Neural cell (in vitro differentiated cells): ENCODE measurements around the gene TANGO6. TPM values are rescaled to one million over a fixed set of nuclear protein-coding genes. Genes with fewer than 3 reads are reported as not detected.

Source experiments
- H2AFZ ChIP-seq: fragments of 200-600, 300-800 bp; sonication (generic), shearing (Covaris generic); 2 replicates; pipeline ENCODE4 v1.6.0; 2014; ENCODE audit warnings: low read depth, mild to moderate bottlenecking, antibody characterized with exemption, low read length, moderate library complexity
- H3F3A ChIP-seq: fragments of 200-600 bp; shearing (Covaris generic); 2 replicates; pipeline ENCODE4 v1.6.1; 2016; ENCODE audit warnings: mild to moderate bottlenecking, moderate library complexity, mixed read lengths, antibody characterized with exemption, low read length; ENCODE audit not compliant: insufficient read depth, poor library complexity, severe bottlenecking
- H3K27ac ChIP-seq: fragments of 200-600, 300-800 bp; sonication (generic), shearing (Covaris generic); 2 replicates; pipeline ENCODE4 v1.5.1; 2014; ENCODE audit warnings: mild to moderate bottlenecking, low read length, moderate library complexity
- H3K27me3 ChIP-seq: fragments of 300-800, 200-600 bp; sonication (generic), shearing (Covaris generic); 2 replicates; pipeline ENCODE4 v1.6.0; 2014; ENCODE audit warnings: mild to moderate bottlenecking, low read depth, low read length, moderate library complexity; ENCODE audit not compliant: insufficient read depth
- H3K36me3 ChIP-seq: fragments of 300-800, 200-600 bp; sonication (generic), shearing (Covaris generic); 2 replicates; pipeline ENCODE4 v1.5.1; 2014; ENCODE audit warnings: mild to moderate bottlenecking, antibody characterized with exemption, low read length, moderate library complexity; ENCODE audit not compliant: insufficient read depth
- H3K4me2 ChIP-seq: fragments of 300-800, 200-600 bp; sonication (generic), shearing (Covaris generic); 2 replicates; pipeline ENCODE4 v1.6.0; 2014; ENCODE audit warnings: mild to moderate bottlenecking, low read length
- H3K4me3 ChIP-seq: fragments of 300-800, 200-600 bp; sonication (generic), shearing (Covaris generic); 2 replicates; pipeline ENCODE4 v1.5.1; 2014; ENCODE audit warnings: mild to moderate bottlenecking, low read length, moderate library complexity
- H3K79me2 ChIP-seq: fragments of 200-600 bp; shearing (Covaris generic); replicated peaks from 2 replicates; pipeline ENCODE4 v1.6.0; 2014; ENCODE audit warnings: mild to moderate bottlenecking, low read length, moderate library complexity; ENCODE audit not compliant: insufficient read depth
- H3K9ac ChIP-seq: fragments of 300-800, 200-600 bp; sonication (generic), shearing (Covaris generic); 2 replicates; pipeline ENCODE4 v1.6.1; 2016; ENCODE audit warnings: mild to moderate bottlenecking, low read length, mixed read lengths
- H3K9me2 ChIP-seq: fragments of 200-600 bp; shearing (Covaris generic); 2 replicates; pipeline ENCODE4 v1.6.1; 2016; ENCODE audit warnings: mild to moderate bottlenecking, low read length, mixed read lengths; ENCODE audit not compliant: insufficient read depth
- H3K9me3 ChIP-seq: fragments of 200-600, 300-800 bp; sonication (generic), shearing (Covaris generic); 2 replicates; pipeline ENCODE4 v1.6.1; 2016; ENCODE audit warnings: mild to moderate bottlenecking, mixed run types, low read length, moderate library complexity, mixed read lengths
- H4K20me1 ChIP-seq: fragments of 200-600 bp; shearing (Covaris generic); 2 replicates; pipeline ENCODE4 v1.6.1; 2016; ENCODE audit warnings: mild to moderate bottlenecking, mixed run types; ENCODE audit not compliant: insufficient read depth
- CTCF ChIP-seq: fragments of 450-650 bp; IDR thresholded peaks from 2 replicates; pipeline ENCODE4 v1.5.1; 2014; ENCODE audit warnings: antibody characterized with exemption, mild to moderate bottlenecking, moderate library complexity; ENCODE audit not compliant: poor library complexity, severe bottlenecking
- EP300 ChIP-seq: fragments of 450-650 bp; conservative IDR thresholded peaks from 2 replicates; pipeline ENCODE4 v1.6.1; 2014; ENCODE audit warnings: antibody characterized with exemption, mild to moderate bottlenecking, moderate library complexity; ENCODE audit not compliant: poor library complexity, severe bottlenecking
- EZH2 ChIP-seq: fragments of 200-600, 300-800 bp; shearing (Covaris generic), sonication (generic); IDR thresholded peaks from 2 replicates; pipeline ENCODE4 v1.6.1; 2014; ENCODE audit warnings: antibody characterized with exemption, low read length, borderline replicate concordance, mild to moderate bottlenecking; ENCODE audit not compliant: insufficient read depth, poor library complexity, severe bottlenecking
- MXI1 ChIP-seq: fragments of 450-650 bp; conservative IDR thresholded peaks from 2 replicates; pipeline ENCODE4 v1.6.1; 2014; ENCODE audit warnings: antibody characterized with exemption, mild to moderate bottlenecking; ENCODE audit not compliant: poor library complexity, severe bottlenecking
- POLR2AphosphoS5 ChIP-seq: IDR thresholded peaks from 2 replicates; pipeline ENCODE4 v1.6.1; 2012
- RAD21 ChIP-seq: fragments of 450-650 bp; conservative IDR thresholded peaks from 2 replicates; pipeline ENCODE4 v1.6.1; 2014; ENCODE audit warnings: antibody characterized with exemption, mild to moderate bottlenecking, moderate library complexity
- REST ChIP-seq: IDR thresholded peaks from 2 replicates; pipeline ENCODE4 v1.6.1; 2012; ENCODE audit warnings: borderline replicate concordance
- SMC3 ChIP-seq: fragments of 450-650 bp; conservative IDR thresholded peaks from 2 replicates; pipeline ENCODE4 v1.6.1; 2014; ENCODE audit warnings: antibody characterized with exemption, mild to moderate bottlenecking, moderate library complexity; ENCODE audit not compliant: poor library complexity
- TAF1 ChIP-seq: IDR thresholded peaks from 2 replicates; pipeline ENCODE4 v1.6.1; 2012; ENCODE audit warnings: low read depth
- polyA plus RNA-seq: library from polyadenylated mRNA; depleted of rRNA; stranded (reverse); fragments of >200 nt; gene quantifications from 2 replicates; pipeline ENCODE4 v1.2.3, GENCODE V29; 2014

The TANGO6 gene
- polyA plus RNA-seq, 1 donor from 2014 or later: 9.5 TPM

- no peak overlapping the region for H2AFZ ChIP-seq
- H3K27me3 ChIP-seq: no peaks in the 10 kb centered on the region
- TF ChIP-seq RAD21: no peak
- TF ChIP-seq POLR2AphosphoS5: no peak
- TF ChIP-seq EZH2: no peak
- no peak for TF ChIP-seq CTCF
- no peak for TF ChIP-seq MXI1
- TF ChIP-seq REST: no peak
- no peak for TF ChIP-seq EP300
- no peak for TF ChIP-seq SMC3
- TF ChIP-seq TAF1: no peak
- H3K4me2 ChIP-seq: no peak overlapping the region
- no peaks in the 10 kb centered on the region for H3K9me2 ChIP-seq
- H3K36me3 ChIP-seq: no peaks in the 10 kb centered on the region
- H3K9me3 ChIP-seq: no peaks in the 10 kb centered on the region
- H3K27ac ChIP-seq: no peak overlapping the region
- H3K9ac ChIP-seq: no peak overlapping the region
- no peaks in the 10 kb centered on the region for H3K79me2 ChIP-seq
- H3K4me3 ChIP-seq: no peak overlapping the region
- no peaks in the 10 kb centered on the region for H4K20me1 ChIP-seq
- no peaks in the 10 kb centered on the region for H3F3A ChIP-seq
Measured at GRCh38 chr16:68992521-68992920, 149.2 kb downstream of the TANGO6 start.

DNA sequence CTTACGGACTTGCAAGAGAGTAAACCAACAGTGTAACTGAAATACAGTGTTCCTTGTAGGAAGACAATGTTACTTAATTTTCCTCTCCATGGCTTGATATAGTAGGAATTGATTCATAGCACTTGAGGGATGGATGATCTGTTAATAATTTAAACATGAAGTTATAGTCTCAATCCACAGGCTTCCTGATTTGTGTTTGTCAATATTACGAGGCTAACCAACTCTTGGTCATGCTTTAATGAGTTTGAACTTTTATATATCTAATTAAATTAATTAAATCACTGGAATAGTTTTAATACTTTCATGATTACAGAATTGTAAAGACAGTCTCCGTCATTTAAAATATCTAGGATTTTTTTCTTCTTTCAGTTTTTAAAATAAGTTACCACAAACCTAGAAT lies 150.1 kb downstream of the TANGO6 start:
- Histone ChIP-seq H4K20me1 (no peaks in the 10 kb centered on the region), H3K36me3 (no peaks in the 10 kb centered on the region), H3K9me2 (no peaks in the 10 kb centered on the region), H3K27me3 (no peaks in the 10 kb centered on the region), H3K4me3 (no peak overlapping the region), H3K9me3 (no peaks in the 10 kb centered on the region), H3K27ac (no peak overlapping the region), H3K4me2 (no peak overlapping the region), H3K9ac (no peak overlapping the region), H3F3A (no peaks in the 10 kb centered on the region), H3K79me2 (no peaks in the 10 kb centered on the region), H2AFZ (no peak overlapping the region)
- TF ChIP-seq RAD21 (no peak), SMC3 (no peak), CTCF (no peak), POLR2AphosphoS5 (no peak)
